GM12864 (cell line): ENCODE data around the gene CNOT2.

ENCODE experiments used
- DNase-seq: peaks from one replicate; pipeline ENCODE4 v3.0.0-alpha.2; 2011; ENCODE audit warnings: low read depth
- H3K4me3 ChIP-seq: 2 replicates; pipeline ENCODE4 v1.5.1; 2011; ENCODE audit warnings: mild to moderate bottlenecking, low read depth, low read length, control low read depth
- TF ChIP-seq, protein P1 (sequence below): IDR thresholded peaks from 2 replicates; pipeline ENCODE4 v1.5.1; 2011; ENCODE audit warnings: low read depth, mild to moderate bottlenecking, moderate library complexity, low read length, control low read depth, inconsistent platforms; ENCODE audit errors: missing control alignments

The CNOT2 gene

DNA sequence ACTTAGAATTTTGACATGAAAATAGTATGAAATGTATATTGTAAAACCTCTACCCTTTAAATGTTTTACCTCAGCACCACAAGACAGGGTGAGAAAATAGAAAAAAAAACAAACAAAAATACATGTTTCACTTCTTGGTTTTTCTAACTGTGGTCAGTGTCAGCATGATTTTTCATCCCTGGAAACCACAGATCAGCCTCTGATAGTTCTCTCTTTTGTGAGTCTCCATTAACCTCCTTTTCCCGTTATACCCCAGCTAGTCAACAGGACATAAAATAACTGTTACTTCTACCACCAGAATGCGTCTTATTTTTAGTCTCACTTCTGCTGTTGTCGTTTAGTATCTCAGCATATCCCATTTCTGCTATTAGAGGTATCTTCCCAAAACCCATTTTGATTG is 74.5 kb downstream of the CNOT2 start:
- TF ChIP-seq, protein P1, sequence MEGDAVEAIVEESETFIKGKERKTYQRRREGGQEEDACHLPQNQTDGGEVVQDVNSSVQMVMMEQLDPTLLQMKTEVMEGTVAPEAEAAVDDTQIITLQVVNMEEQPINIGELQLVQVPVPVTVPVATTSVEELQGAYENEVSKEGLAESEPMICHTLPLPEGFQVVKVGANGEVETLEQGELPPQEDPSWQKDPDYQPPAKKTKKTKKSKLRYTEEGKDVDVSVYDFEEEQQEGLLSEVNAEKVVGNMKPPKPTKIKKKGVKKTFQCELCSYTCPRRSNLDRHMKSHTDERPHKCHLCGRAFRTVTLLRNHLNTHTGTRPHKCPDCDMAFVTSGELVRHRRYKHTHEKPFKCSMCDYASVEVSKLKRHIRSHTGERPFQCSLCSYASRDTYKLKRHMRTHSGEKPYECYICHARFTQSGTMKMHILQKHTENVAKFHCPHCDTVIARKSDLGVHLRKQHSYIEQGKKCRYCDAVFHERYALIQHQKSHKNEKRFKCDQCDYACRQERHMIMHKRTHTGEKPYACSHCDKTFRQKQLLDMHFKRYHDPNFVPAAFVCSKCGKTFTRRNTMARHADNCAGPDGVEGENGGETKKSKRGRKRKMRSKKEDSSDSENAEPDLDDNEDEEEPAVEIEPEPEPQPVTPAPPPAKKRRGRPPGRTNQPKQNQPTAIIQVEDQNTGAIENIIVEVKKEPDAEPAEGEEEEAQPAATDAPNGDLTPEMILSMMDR = no peak
- H3K4me3 ChIP-seq = no peak overlapping the region
- DNase-seq = peak; percentile 74

DNA sequence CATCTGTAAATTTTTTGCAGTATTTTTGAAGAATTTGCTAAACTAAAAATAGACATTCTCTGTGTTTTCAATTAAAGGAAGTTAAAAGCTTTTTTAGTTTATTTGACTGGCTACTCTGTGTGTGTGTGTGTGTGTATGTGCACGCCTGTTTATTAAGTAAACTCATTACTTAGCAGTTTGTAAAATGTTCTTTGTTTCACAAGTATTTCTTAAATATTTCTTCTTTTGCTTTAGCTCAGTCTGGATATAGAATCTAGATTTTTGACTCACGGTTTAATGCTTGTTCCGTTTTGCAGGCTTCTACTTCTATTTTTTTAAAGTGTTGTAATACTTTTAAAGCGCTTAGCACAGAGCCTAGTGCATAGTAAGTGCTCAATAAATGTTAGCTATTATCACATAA is 76.4 kb downstream of the CNOT2 start:
- no peak overlapping the region for H3K4me3 ChIP-seq
- TF ChIP-seq, protein P1 = no peak
- no peak for DNase-seq

DNA sequence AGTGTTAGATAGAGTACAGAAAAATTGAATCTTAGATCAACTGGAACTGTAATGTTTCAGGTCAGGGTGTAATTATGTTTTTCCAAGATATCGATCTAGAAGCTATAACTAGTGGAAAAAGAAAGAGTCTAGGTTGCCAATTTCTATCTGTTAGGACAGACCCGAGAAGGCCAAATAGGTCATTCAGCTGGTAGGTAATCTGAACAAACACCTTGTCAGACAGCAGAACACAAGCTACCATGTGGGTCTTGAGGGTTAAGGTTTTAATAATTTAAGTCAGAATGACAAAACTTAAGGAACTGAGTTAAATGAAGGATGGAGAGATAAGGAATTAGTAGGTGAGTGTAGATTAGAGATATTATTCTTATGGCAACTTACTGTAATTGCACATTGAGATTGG is 78.0 kb downstream of the CNOT2 start:
- no peak overlapping the region for H3K4me3 ChIP-seq
- TF ChIP-seq, protein P1 = no peak

DNA sequence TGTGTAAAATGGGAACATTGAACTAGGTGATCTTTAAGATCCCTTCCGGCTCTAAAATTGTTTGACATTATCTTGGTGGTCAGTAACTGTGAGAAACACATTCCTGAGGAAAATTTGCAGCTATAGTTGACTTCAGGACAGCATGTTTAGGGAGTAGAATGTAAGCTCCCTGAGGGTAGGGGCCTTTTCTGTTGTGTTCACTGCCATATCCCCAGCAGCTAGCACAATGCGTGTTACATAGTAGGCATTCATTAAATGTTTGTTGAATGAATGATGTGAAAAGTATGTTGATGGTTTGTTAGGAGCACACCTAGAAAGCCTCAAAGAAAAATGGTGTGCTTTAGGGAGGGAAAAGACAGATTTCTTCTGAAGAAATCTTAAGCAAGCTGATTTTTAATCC is 84.3 kb downstream of the CNOT2 start:
- no peak for DNase-seq
- TF ChIP-seq, protein P1 = no peak
- no peak overlapping the region for H3K4me3 ChIP-seq

More for the DNA sequence above, 78.0 kb downstream of the CNOT2 start:
- no peak for DNase-seq

DNA sequence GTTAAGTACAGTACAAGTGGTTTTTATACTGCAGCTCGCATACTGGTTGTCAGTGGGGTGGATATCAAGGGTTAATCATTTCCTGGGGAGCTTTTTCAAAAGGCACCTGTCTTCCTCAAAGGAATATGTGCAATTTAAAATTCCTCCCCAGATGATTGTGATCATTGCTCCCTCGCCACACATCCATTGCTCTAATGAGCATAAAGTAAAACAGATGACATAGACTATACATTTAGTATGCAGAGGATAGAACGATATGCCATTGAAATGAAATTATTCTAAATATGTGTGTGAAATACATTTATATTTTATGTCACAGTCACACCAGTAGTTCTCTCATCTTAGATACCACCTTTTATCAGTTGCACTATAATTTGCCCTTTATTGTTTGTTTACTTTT is 86.5 kb downstream of the CNOT2 start:
- DNase-seq = no peak
- H3K4me3 ChIP-seq = no peak overlapping the region
- TF ChIP-seq, protein P1 = no peak

DNA sequence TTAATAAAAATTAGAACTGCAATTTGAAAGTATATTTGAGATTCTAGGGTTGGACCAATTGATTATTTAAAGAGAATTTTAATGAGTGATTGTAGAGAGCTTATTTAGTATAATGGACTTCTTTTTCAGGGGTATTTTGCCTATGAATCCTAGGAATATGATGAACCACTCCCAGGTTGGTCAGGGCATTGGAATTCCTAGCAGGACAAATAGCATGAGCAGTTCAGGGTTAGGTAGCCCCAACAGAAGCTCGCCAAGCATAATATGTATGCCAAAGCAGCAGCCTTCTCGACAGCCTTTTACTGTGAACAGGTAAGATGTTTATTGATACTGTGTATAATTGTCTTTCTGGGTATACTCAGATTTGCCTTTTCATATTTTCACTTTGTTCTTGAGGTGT is 86.9 kb downstream of the CNOT2 start:
- no peak overlapping the region for H3K4me3 ChIP-seq
- TF ChIP-seq, protein P1 = no peak
- DNase-seq = no peak

DNA sequence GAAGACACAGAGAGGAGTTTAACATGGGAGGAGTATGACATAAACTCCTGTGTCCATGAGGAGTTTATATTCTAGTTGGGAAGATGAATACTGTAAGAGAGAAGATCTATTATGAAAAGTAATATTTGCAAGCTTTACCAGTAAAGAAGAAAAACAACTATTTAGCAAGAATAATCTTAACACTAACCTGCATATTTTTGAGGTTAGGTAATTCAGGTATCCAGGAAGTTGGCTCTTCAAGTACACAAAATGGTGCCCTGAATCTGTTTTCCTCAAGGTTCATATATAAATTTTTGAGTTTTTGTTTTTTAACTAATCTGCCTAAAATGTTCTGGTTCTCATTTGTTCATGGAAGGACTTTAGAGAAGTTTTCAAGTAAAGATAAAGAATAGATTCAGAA is 89.0 kb downstream of the CNOT2 start:
- TF ChIP-seq, protein P1 = no peak
- no peak overlapping the region for H3K4me3 ChIP-seq
- DNase-seq = no peak
